Neuronal stem cell (in vitro differentiated cells): Measurements from ENCODE around the gene MEX3A.

Experiments
- DNase-seq: peaks from one replicate; pipeline ENCODE4 v3.0.0-alpha.2; 2013; ENCODE audit warnings: low spot score
- H2AFZ ChIP-seq: one replicate; pipeline ENCODE4 v1.6.1; 2013; ENCODE audit warnings: mild to moderate bottlenecking, low read length, inconsistent platforms
- H2AK5ac ChIP-seq: 2 replicates; pipeline ENCODE4 v1.6.1; 2013; ENCODE audit warnings: low read depth, mild to moderate bottlenecking, inconsistent platforms, low read length, moderate library complexity, mixed read lengths
- H2BK120ac ChIP-seq: 2 replicates; pipeline ENCODE4 v1.6.1; 2013; ENCODE audit warnings: low read depth, mild to moderate bottlenecking, inconsistent platforms, low read length, moderate library complexity, mixed read lengths
- H2BK12ac ChIP-seq: one replicate; pipeline ENCODE4 v1.6.1; 2013; ENCODE audit warnings: low read length, inconsistent platforms
- H2BK15ac ChIP-seq: 2 replicates; pipeline ENCODE4 v1.6.1; 2013; ENCODE audit warnings: mild to moderate bottlenecking, low read length, inconsistent platforms, mixed read lengths
- H2BK5ac ChIP-seq: one replicate; pipeline ENCODE4 v1.6.1; 2013; ENCODE audit warnings: inconsistent platforms, mild to moderate bottlenecking, low read length, moderate library complexity
- H3K14ac ChIP-seq: one replicate; pipeline ENCODE4 v1.6.1; 2013; ENCODE audit warnings: low read length, inconsistent platforms
- H3K18ac ChIP-seq: 2 replicates; pipeline ENCODE4 v1.6.1; 2013; ENCODE audit warnings: low read length, inconsistent platforms
- H3K23ac ChIP-seq: 2 replicates; pipeline ENCODE4 v1.6.1; 2013; ENCODE audit warnings: low read depth, mild to moderate bottlenecking, mixed read lengths, low read length, inconsistent platforms; ENCODE audit not compliant: poor library complexity
- H3K27ac ChIP-seq: replicated peaks from 3 replicates; pipeline ENCODE4 v1.5.1; 2013; ENCODE audit warnings: low read length, inconsistent platforms
- H3K27me3 ChIP-seq, 3 experiments: 2 replicates each; pipeline ENCODE4 v1.6.1; 2013; ENCODE audit warnings: low read length in 3 of 3, mild to moderate bottlenecking in 2 of 3, inconsistent platforms in 1 of 3, low read depth in 1 of 3, mixed read lengths in 1 of 3, moderate library complexity in 1 of 3; ENCODE audit not compliant: control insufficient read depth in 3 of 3, insufficient read depth in 3 of 3
- H3K36me3 ChIP-seq, 2 donors: replicated peaks in 1 of 2; 2 replicates each; pipeline ENCODE4 v1.6.1; 2013; ENCODE audit warnings: low read length in 2 of 2; ENCODE audit not compliant: control insufficient read depth in 2 of 2, insufficient read depth in 2 of 2
- H3K4ac ChIP-seq: 2 replicates; pipeline ENCODE4 v1.6.1; 2013; ENCODE audit warnings: inconsistent platforms, mild to moderate bottlenecking, low read length, moderate library complexity
- H3K4me1 ChIP-seq, 2 donors: 1 replicate in 1 of 2; 2 replicates in 1 of 2; pipeline ENCODE4 v1.6.1; 2013; ENCODE audit warnings: low read length in 2 of 2, low read depth in 1 of 2; ENCODE audit not compliant: control insufficient read depth in 2 of 2, insufficient read depth in 1 of 2
- H3K4me2 ChIP-seq: one replicate; pipeline ENCODE4 v1.6.1; 2013; ENCODE audit warnings: mild to moderate bottlenecking, low read length, inconsistent platforms; ENCODE audit not compliant: insufficient read depth, poor library complexity, severe bottlenecking
- H3K4me3 ChIP-seq, 2 donors: 2 replicates each; pipeline ENCODE4 v1.5.1; 2013; ENCODE audit warnings: low read length in 2 of 2, mild to moderate bottlenecking in 2 of 2, inconsistent platforms in 1 of 2, moderate library complexity in 1 of 2
- H3K79me1 ChIP-seq: one replicate; pipeline ENCODE4 v1.6.1; 2013; ENCODE audit warnings: low read depth, mild to moderate bottlenecking, inconsistent platforms, low read length, moderate library complexity
- H3K9ac ChIP-seq: one replicate; pipeline ENCODE4 v1.6.1; 2013; ENCODE audit warnings: mild to moderate bottlenecking, low read depth, low read length, inconsistent platforms; ENCODE audit not compliant: poor library complexity
- H3K9me3 ChIP-seq, 2 donors: replicated peaks in 1 of 2; 2 replicates each; pipeline versions ENCODE3 to v1.6.1; 2013; ENCODE audit warnings: low read length in 2 of 2, mild to moderate bottlenecking in 2 of 2, inconsistent platforms in 1 of 2, low read depth in 1 of 2, mixed read lengths in 1 of 2, moderate library complexity in 1 of 2; ENCODE audit not compliant: control insufficient read depth in 2 of 2, insufficient read depth in 1 of 2
- H4K8ac ChIP-seq: one replicate; pipeline ENCODE4 v1.6.1; 2013; ENCODE audit warnings: low read depth, mild to moderate bottlenecking, inconsistent platforms, low read length, moderate library complexity
- H4K91ac ChIP-seq: one replicate; pipeline ENCODE4 v1.6.1; 2013; ENCODE audit warnings: low read length, low read depth, mild to moderate bottlenecking, inconsistent platforms; ENCODE audit not compliant: poor library complexity
- WGBS, 2 donors: extraction: QIAGEN DNeasy Blood & Tissue Kit; methylation state at CpG; one replicate each; pipeline ENCODE4 v1.1.7; 2013; ENCODE audit warnings: missing lambda C conversion rate in 2 of 2, mixed read lengths in 1 of 2; ENCODE audit not compliant: insufficient read length in 2 of 2, insufficient replicate concordance in 1 of 2; ENCODE audit errors: extremely low coverage in 2 of 2; 5-methylcytosine and 5-hydroxymethylcytosine counted together

The MEX3A gene

DNA sequence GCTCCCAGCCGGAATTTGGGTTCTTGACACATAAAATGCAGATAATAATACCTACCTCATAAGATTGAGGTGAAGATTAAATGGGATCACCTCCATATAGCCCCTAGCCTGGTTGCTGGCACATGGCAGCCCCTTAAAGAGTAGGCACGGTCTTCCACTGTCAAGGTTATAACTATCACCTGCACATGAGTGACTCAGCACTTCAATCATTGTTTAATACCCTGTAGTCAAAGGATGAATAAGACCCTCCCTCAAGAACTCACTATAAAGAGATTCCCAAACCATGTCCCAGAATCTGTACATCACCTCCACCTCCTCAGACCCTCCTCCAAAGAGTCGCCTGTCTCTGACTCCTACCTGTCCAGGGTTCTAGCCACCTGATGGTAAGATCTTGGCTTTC, 25.8 kb upstream of the MEX3A start:
- Histone ChIP-seq H2BK5ac (no peak overlapping the region), H3K27ac (no peak overlapping the region), H3K4me1 (peaks cover 34 to 37% of the 10 kb centered on the region in 2 donors), H2BK15ac (no peak overlapping the region), H3K4me3 (no peak overlapping the region), H3K36me3 (peaks cover 3 to 48% of the 10 kb centered on the region in 2 donors), H2AK5ac (no peak overlapping the region), H3K18ac (no peak overlapping the region), H3K14ac (no peak overlapping the region), H3K23ac (no peak overlapping the region), H3K9me3 (no peaks in the 10 kb centered on the region), H2AFZ (no peak overlapping the region), H3K4me2 (no peak overlapping the region), H4K91ac (no peak overlapping the region), H2BK120ac (no peak overlapping the region), H4K8ac (no peak overlapping the region), H3K27me3 (no peaks in the 10 kb centered on the region), H3K4ac (no peak overlapping the region), H3K79me1 (peaks cover 3% of the 10 kb centered on the region), H2BK12ac (no peak overlapping the region), H3K9ac (no peak overlapping the region)
- DNase-seq, result no peak
- WGBS, 2 donors, result no CpG with 5 or more reads among the region's 3 CpGs

DNA sequence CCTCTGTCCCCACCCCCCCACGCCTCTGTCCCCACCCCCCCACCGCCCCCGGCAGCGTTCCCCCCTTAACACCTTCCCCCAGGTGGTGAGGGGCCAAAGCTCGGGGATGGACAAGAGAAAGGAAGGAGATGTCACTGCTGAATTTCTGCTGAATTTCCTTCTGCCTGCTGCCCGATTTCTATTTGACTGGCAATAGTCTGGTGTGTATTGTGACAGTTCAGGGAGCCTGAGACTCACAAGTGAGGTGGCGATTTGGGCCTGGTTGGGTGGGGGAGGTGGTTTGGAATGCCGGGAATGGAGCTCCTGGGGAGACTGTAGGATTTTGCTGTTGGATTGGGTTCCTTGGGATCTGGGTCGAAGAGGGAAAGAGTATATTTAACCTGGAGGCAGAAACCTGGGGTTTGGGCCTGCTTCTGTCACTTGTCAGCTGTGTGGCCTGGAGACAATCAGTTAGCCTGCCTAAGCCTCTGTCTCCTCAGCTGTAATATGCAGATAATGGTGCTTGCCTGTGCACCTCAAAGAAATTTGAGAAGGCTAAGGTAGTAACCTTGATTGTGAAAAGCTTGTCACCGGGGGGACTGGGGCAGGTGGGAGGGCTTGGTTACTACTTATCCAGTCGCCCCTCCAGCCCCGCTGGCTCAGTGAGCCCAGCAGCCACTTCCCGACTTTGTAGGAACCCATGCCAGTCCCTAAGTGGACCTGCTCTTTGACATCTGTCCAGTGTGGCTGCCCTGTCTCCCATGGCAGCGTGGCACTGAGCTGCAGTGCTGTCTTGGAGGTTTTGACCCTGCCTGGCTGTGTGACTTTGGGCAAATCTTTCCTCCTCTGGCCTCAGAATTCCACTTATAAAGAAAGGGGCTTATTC, 24.6 kb upstream of the MEX3A start:
- no CpG with 5 or more reads among the region's 14 CpGs for WGBS, 2 donors
- H3K14ac ChIP-seq, result peak overlapping the region; percentile 85
- H3K4me1 ChIP-seq, result peaks cover 38 to 41% of the 10 kb centered on the region in 2 donors
- no peak overlapping the region for H2BK15ac ChIP-seq
- no peak overlapping the region for H4K91ac ChIP-seq
- peak overlapping the region in 1 of 2 donors; percentile 10 for H3K4me3 ChIP-seq
- no peaks in the 10 kb centered on the region for H3K9me3 ChIP-seq
- no peak overlapping the region for H2BK12ac ChIP-seq
- H3K4me2 ChIP-seq, result peak overlapping the region; percentile 70
- no peak overlapping the region for H3K4ac ChIP-seq
- no peak overlapping the region for H2AK5ac ChIP-seq
- DNase-seq, result no peak
- no peak overlapping the region for H3K23ac ChIP-seq
- peak overlapping the region; percentile 68 for H3K27ac ChIP-seq
- no peak overlapping the region for H2AFZ ChIP-seq
- peaks cover 9% of the 10 kb centered on the region for H3K79me1 ChIP-seq
- peak overlapping the region; percentile 15 for H3K18ac ChIP-seq
- H2BK5ac ChIP-seq, result no peak overlapping the region
- no peak overlapping the region for H3K9ac ChIP-seq
- no peaks in the 10 kb centered on the region for H3K27me3 ChIP-seq
- no peak overlapping the region for H4K8ac ChIP-seq
- peaks cover 5 to 59% of the 10 kb centered on the region in 2 donors for H3K36me3 ChIP-seq
- H2BK120ac ChIP-seq, result no peak overlapping the region

DNA sequence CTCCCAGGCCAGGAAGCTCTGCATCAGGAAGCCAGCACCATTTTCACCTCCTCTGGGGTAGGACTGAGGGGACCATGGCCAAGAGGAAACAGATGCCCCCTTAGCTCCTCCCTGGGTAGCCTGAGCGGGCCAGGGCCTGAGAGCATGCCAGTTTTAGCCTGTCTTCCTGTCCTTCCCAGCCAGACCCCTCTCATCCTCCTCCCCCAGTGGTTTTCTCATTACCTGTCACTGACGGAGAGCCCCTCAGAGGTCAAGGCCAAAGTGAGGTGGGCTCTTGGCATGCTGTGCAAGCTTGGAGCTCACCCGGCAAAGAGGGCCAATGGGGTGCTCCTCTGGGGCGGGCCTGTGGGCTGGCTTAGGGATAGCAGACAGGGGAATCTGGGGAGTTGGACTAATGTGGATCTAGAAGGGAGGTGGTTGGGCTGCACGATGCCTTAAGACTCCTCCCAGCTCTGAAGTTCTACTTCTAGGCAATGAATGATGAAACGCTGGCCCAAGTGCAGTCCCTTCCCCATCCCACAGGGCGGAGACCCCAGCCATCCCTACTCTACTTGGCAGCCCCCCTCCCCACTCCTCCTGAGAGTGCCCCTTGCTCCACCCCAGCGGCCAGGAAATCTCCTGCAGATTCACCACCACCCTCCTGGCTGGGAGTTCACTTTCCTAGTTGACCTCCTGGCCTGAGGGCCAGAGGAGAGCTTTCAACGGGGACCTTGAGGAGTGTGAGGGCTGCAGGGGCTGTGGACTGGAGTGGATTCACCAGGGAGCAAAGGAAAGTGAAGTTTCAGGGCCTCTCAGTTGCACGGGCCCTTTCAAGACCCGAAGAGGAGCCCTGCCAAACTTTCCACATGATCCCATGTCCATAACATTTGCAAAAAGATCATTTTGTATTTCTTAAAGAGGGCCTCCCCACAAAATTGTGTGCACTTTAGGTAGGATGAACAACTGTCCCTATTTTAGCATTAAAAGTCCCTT, 22.9 kb upstream of the MEX3A start:
- Histone ChIP-seq H3K4me2 (no peak overlapping the region), H2AK5ac (peak overlapping the region; percentile 42), H3K14ac (no peak overlapping the region), H2BK120ac (no peak overlapping the region), H2BK15ac (no peak overlapping the region), H3K9ac (no peak overlapping the region), H4K8ac (no peak overlapping the region), H3K23ac (no peak overlapping the region), H3K4me1 (peaks cover 38 to 44% of the 10 kb centered on the region in 2 donors), H3K4me3 (peak overlapping the region in 1 of 2 donors; percentile 29), H2BK5ac (no peak overlapping the region), H3K27me3 (no peaks in the 10 kb centered on the region), H3K36me3 (peaks cover 5 to 60% of the 10 kb centered on the region in 2 donors), H3K9me3 (no peaks in the 10 kb centered on the region), H3K79me1 (peaks cover 14% of the 10 kb centered on the region), H3K4ac (no peak overlapping the region), H4K91ac (no peak overlapping the region), H3K27ac (peak overlapping the region; percentile 73), H3K18ac (peak overlapping the region; percentile 31), H2AFZ (no peak overlapping the region), H2BK12ac (no peak overlapping the region)
- WGBS, 2 donors, result no CpG with 5 or more reads among the region's 11 CpGs
- DNase-seq, result no peak
